ENCODE results near the gene SUN2.

Gene SUN2

DNA sequence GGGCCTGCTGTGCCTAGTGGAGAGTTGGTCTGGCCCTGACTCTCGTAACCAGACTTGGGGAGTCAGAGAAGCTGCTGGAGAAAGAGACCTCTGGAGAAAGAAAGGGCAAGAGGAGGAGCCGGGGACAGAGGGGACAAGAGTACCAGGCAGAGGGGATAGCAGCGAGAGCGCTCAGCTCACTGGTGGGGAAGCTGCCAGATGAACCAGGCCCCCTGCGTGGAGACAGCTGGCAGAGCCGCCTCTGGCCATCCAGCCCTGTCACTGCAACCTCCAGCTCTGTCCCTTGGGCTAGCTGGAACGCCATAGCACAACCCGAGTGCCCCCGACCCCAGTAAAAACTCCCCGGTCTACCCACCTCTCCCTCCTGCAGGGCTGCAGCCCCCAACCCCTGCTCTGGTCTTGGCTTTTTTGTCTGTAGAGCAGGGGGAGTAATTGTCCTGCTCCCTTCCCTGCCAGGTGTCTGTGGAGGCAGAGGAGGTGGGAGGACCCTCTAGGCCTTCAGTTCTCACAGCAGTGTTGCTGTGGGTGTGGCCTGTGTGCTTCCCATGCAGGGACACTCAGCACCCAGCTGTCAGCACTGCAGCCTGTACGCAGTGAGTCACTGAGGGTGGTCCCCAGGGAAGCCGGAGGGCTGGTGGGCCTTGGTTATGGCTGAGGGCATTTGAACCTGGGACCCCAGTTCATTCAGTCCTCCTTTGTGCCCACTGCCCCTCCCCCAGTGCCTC is 4.8 kb upstream of the SUN2 start:
- no peak for TF ChIP-seq ZNF596 (tag by site-specific recombination; IDR thresholded peaks at IDR 0.05)
- no peak for TF ChIP-seq ZNF521 (tag by site-specific recombination; IDR thresholded peaks at IDR 0.05)
- no peak for TF ChIP-seq ZNF623 (tag by site-specific recombination; IDR thresholded peaks at IDR 0.05)
- TF ChIP-seq ZNF830 (tag by site-specific recombination; IDR thresholded peaks at IDR 0.05; ENCODE audit: low read depth): no peak
- no peak for TF ChIP-seq ZNF394 (tag by site-specific recombination; IDR thresholded peaks at IDR 0.05; ENCODE audit: borderline replicate concordance)
- TF ChIP-seq KLF9 (tag by site-specific recombination; IDR thresholded peaks at IDR 0.05; ENCODE audit: low read depth): peak; percentile 28; the same call in 1 of the 2 replicates
- TF ChIP-seq ZNF571 (tag by site-specific recombination; IDR thresholded peaks at IDR 0.05): no peak
- TF ChIP-seq, protein P1, sequence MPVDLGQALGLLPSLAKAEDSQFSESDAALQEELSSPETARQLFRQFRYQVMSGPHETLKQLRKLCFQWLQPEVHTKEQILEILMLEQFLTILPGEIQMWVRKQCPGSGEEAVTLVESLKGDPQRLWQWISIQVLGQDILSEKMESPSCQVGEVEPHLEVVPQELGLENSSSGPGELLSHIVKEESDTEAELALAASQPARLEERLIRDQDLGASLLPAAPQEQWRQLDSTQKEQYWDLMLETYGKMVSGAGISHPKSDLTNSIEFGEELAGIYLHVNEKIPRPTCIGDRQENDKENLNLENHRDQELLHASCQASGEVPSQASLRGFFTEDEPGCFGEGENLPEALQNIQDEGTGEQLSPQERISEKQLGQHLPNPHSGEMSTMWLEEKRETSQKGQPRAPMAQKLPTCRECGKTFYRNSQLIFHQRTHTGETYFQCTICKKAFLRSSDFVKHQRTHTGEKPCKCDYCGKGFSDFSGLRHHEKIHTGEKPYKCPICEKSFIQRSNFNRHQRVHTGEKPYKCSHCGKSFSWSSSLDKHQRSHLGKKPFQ (tag by site-specific recombination; IDR thresholded peaks at IDR 0.05): peak; percentile 36; the same call in 1 of the 2 replicates
- TF ChIP-seq, protein P2, sequence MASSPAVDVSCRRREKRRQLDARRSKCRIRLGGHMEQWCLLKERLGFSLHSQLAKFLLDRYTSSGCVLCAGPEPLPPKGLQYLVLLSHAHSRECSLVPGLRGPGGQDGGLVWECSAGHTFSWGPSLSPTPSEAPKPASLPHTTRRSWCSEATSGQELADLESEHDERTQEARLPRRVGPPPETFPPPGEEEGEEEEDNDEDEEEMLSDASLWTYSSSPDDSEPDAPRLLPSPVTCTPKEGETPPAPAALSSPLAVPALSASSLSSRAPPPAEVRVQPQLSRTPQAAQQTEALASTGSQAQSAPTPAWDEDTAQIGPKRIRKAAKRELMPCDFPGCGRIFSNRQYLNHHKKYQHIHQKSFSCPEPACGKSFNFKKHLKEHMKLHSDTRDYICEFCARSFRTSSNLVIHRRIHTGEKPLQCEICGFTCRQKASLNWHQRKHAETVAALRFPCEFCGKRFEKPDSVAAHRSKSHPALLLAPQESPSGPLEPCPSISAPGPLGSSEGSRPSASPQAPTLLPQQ (tag by site-specific recombination; IDR thresholded peaks at IDR 0.05): no peak
- peak; percentile 86 for TF ChIP-seq EGR2 (tag by site-specific recombination; IDR thresholded peaks at IDR 0.05; ENCODE audit: low read depth)
- TF ChIP-seq, protein P3, sequence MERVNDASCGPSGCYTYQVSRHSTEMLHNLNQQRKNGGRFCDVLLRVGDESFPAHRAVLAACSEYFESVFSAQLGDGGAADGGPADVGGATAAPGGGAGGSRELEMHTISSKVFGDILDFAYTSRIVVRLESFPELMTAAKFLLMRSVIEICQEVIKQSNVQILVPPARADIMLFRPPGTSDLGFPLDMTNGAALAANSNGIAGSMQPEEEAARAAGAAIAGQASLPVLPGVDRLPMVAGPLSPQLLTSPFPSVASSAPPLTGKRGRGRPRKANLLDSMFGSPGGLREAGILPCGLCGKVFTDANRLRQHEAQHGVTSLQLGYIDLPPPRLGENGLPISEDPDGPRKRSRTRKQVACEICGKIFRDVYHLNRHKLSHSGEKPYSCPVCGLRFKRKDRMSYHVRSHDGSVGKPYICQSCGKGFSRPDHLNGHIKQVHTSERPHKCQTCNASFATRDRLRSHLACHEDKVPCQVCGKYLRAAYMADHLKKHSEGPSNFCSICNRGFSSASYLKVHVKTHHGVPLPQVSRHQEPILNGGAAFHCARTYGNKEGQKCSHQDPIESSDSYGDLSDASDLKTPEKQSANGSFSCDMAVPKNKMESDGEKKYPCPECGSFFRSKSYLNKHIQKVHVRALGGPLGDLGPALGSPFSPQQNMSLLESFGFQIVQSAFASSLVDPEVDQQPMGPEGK (tag by site-specific recombination; IDR thresholded peaks at IDR 0.05): 0 out of 2 replicates have a peak, but pooled peaks have one; percentile 20
- TF ChIP-seq ZNF416 (tag by site-specific recombination; IDR thresholded peaks at IDR 0.05): no peak
- TF ChIP-seq ZNF404 (tag by site-specific recombination; IDR thresholded peaks at IDR 0.05): no peak
- TF ChIP-seq ZNF175 (tag by site-specific recombination; IDR thresholded peaks at IDR 0.05): no peak
- no peak for TF ChIP-seq KLF8 (tag by site-specific recombination; IDR thresholded peaks at IDR 0.05)
- TF ChIP-seq ZNF747 (tag by site-specific recombination; IDR thresholded peaks at IDR 0.05): no peak
- TF ChIP-seq KLF7 (tag by site-specific recombination; IDR thresholded peaks at IDR 0.05; ENCODE audit: borderline replicate concordance): no peak
- no peak for TF ChIP-seq FEZF1 (tag by site-specific recombination; IDR thresholded peaks at IDR 0.05)
- peak; percentile 22; the same call in 1 of the 2 replicates for TF ChIP-seq GLIS2 (tag by site-specific recombination; IDR thresholded peaks at IDR 0.05)
- no peak for TF ChIP-seq ZNF391 (tag by site-specific recombination; IDR thresholded peaks at IDR 0.05; ENCODE audit: borderline replicate concordance, low read depth)
- no peak for TF ChIP-seq ZSCAN16 (tag by site-specific recombination; IDR thresholded peaks at IDR 0.05)
- no peak for TF ChIP-seq OSR2 (tag by site-specific recombination; IDR thresholded peaks at IDR 0.05)
- no peak for TF ChIP-seq ZNF660 (tag by site-specific recombination; IDR thresholded peaks at IDR 0.05)
- TF ChIP-seq ZIC2 (tag by site-specific recombination; IDR thresholded peaks at IDR 0.05): peak; percentile 93
- TF ChIP-seq ZNF629 (tag by site-specific recombination; IDR thresholded peaks at IDR 0.05): no peak
- TF ChIP-seq, protein P4, sequence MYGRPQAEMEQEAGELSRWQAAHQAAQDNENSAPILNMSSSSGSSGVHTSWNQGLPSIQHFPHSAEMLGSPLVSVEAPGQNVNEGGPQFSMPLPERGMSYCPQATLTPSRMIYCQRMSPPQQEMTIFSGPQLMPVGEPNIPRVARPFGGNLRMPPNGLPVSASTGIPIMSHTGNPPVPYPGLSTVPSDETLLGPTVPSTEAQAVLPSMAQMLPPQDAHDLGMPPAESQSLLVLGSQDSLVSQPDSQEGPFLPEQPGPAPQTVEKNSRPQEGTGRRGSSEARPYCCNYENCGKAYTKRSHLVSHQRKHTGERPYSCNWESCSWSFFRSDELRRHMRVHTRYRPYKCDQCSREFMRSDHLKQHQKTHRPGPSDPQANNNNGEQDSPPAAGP (tag by site-specific recombination; IDR thresholded peaks at IDR 0.05): 0 out of 2 replicates have a peak, but pooled peaks have one; percentile 26
- 0 out of 2 replicates have a peak, but pooled peaks have one; percentile 31 for TF ChIP-seq KLF1 (tag by site-specific recombination; IDR thresholded peaks at IDR 0.05)
- TF ChIP-seq ZNF549 (tag by site-specific recombination; IDR thresholded peaks at IDR 0.05): no peak
- TF ChIP-seq ZNF843 (tag by site-specific recombination; IDR thresholded peaks at IDR 0.05): no peak
- peak; percentile 77 for TF ChIP-seq ZFHX2 (tag by site-specific recombination; conservative IDR thresholded peaks at IDR 0.05)
- ChIA-PET CTCF (interaction anchor here (0.6 to 5.1 kb wide), 2 partner anchors 8 to 243 kb away, joined by 3 to 48 read pairs; no protein-coding TSS in a partner anchor), POLR2A (interaction anchor here (1.1 to 1.4 kb wide), 2 partner anchors 9 to 13 kb away, joined by 4 read pairs; no protein-coding TSS in a partner anchor)
- Histone ChIP-seq H3K27ac (ENCODE audit: extremely low read depth, low read depth, low read length) (no peak overlapping the region), H3K9me3 (ENCODE audit: control insufficient read depth, insufficient read depth, low read depth, low read length) (no peaks in the 10 kb centered on the region), H3K4me3 (ENCODE audit: low read depth, low read length) (no peak overlapping the region), H3K36me3 (ENCODE audit: control insufficient read depth in 2 of 2, insufficient read depth in 1 of 2, low read length in 2 of 2) (no peaks in the 10 kb centered on the region), H3K4me1 (ENCODE audit: control insufficient read depth, insufficient read depth, low read length) (peaks cover 4% of the 10 kb centered on the region)

Data from HEK293 (cell line).